HG02642 (cell line): Measurements from ENCODE around the gene SYNGR2.

Experiments
- ATAC-seq: cut with Tn5 transposase; IDR thresholded peaks from one replicate; pipeline ENCODE4 v1.9.1; 2021; ENCODE audit warnings: mild to moderate bottlenecking; ENCODE audit not compliant: unreplicated experiment, poor library complexity

The SYNGR2 gene, protein sequence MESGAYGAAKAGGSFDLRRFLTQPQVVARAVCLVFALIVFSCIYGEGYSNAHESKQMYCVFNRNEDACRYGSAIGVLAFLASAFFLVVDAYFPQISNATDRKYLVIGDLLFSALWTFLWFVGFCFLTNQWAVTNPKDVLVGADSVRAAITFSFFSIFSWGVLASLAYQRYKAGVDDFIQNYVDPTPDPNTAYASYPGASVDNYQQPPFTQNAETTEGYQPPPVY

DNA sequence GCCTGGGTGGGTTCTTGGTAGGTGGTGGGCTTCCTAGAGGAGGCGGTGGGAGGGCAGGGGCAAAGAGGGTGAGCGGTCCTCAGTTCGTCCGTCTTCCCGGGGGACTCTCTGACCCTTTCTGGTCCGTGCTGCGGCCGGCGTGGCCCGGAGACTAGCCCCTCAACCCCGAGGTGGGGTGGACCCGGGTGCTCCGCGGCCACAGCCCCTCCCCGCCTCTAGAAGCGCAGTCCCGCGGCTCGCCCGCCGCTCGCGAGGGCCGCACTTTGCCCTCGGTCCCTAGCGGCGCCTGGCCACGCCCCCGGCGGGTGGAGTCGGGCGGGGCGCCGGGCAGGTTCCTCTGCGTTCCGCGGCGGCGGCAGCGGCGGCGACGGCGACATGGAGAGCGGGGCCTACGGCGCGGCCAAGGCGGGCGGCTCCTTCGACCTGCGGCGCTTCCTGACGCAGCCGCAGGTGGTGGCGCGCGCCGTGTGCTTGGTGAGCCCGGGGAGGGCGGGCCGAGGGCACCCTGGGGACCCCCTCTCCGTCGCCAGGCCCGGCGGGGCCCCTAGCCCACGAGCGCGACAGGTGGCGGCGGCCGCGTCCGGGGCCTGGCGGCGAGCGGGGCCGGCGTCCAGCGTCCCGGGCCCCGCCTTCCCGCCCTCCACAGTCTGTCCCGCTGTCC lies at the start of gene SYNGR2:
SYNGR2 (plus strand) TSS at position 340 of the 661 bp plus-strand sequence; CDS start at position 376, 36 bp downstream.
- peak; percentile 52 for ATAC-seq

DNA sequence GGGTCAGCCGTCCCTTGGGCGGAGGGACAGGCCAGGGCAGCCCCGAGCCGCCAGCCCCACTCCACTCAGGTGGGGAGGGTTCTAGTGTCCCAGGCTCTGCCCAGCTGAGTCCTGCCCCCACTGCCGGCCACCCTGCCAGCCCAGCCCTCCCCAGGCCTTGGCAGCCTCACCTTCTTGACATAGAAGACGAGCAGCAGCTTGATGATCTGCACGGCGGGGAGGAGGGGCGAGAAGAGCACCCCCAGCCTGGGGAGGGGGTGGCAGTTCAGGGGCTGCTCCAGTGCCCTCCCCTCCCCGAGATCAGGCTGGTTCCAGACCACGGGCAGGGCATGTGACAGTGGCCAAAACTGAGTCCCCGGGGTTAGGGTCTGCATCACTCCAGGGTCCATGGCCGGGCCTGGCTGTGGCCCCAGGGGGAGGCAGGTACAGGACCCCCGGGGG lies 49.6 kb upstream of the SYNGR2 start:
- ATAC-seq, result no peak

DNA sequence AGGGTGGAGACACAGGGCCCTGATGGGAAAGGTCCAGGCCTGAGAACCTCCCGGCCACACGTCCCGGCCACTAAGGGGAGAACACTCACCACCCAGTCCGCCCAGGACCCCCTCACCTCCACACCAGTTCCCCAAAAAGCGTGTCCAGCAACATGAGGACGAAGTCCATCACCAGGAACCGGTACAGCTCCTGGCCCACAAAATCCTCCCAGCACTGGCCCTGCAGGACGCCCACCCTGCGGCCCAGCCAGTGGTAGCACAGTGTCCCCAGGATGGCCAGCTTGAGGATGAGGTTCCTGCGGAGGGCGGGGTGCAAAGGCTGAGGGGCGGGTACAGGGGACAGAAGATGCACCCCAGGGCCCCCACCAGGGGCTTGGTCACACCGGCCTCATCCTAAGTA lies 47.8 kb upstream of the SYNGR2 start:
- no peak for ATAC-seq

DNA sequence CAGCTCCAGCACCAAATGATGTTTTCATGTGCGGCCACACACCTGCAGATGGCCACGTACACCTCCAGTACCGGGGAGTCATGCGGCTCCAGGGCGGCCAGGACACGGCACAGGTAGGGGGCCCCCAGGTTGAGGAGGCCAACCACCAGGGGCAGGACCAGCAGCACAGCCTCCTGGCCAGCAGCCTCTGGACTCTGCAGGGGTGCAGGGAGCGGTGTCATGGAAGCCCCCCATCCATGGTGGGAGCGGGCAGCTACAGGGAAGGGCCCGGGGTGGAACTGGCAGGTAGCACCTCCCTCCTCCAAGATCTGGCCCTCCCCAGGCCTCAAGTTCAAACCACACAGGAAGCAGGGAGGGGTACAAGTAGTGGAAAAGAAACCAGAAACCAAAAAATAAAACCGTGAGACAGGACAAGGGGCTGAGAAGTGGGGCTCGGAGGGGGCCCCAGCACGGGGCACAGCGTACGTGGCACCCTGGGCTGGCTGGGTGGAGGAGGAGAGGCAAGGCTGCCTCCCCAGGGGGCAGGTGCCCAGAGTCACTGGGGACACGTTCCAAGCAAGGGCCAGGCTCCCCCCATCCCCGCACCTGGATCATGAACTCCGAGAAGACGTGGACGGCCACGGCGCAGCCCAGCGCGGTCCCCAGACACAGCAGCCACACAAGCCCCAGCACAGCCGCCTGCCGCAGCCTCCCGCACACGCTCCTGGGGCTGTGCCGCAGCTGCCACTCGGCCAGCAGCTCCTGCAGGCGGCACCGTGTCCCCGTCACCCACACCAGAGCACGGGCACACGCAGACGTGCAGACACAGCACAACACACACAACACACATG lies 47.2 kb upstream of the SYNGR2 start:
- ATAC-seq, result no peak

DNA sequence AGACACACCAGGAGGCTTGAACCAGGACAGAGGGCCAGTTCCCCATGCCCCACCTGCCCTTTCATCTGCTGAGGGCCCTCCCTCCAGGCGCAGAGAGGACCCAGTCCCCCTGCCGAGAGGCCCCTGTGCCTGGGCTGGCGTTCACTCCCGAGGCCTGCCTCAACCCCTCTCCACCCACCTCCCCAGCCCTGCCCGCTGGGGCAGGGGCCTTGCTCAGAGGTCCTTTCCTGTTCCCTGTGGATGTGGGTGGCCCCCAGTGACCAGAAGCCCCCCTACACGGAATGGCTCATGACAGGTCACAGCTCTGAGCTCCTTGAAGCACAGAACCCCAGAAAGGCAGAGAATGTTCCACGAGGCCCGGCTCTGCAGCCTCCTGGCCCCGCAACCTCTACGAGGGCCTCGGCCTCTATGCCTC lies 46.6 kb upstream of the SYNGR2 start:
- no peak for ATAC-seq

DNA sequence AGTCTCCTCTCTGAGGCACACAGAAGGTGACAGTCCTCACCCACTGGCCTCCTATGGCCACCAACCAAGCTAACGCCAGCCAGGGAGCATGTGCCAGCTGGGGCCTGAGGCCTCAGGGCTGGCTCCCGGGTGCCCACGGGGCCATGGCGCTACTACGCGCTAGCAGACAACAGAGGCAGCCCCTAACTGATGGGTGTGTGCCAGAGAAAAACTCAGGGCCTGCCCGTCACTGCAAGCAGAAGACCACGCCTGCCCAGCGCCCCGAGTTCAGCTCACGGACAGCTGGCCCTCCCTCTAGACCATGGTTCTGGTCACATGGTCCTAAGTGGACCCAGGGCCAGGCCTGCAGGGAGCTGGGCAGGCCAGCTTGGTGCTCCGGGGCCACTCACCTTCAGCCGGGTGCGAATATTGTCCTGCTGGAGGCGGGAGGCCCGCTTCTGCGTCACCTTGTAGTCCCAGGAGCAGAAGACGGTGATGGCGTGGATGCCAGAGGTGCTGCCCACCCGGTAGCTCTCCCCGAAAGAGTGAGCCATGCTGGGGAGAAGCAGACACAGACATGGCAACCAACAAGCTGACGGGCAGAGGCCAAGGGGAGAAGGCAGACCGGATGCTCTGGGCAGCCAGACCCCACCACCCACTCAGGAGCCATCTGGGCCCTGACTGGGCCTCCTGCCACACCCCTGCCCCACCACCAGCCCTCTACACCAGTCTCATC lies 46.0 kb upstream of the SYNGR2 start:
- ATAC-seq, result no peak

DNA sequence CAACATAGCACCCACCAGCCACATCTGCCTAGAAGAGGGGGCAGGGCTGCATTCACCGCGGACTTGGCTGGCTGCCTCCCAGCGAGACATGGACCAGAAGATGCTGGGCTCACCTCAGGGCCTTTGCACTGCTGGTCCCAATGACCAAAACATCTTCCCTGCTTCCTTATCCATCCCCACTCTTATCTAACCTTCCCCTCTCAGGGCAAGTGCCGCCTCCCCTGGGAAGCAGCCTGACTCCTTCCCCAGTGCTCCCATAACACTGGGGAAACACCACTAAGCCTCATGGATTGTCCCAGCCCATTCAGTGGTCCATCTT lies 45.5 kb upstream of the SYNGR2 start:
- ATAC-seq, result no peak

DNA sequence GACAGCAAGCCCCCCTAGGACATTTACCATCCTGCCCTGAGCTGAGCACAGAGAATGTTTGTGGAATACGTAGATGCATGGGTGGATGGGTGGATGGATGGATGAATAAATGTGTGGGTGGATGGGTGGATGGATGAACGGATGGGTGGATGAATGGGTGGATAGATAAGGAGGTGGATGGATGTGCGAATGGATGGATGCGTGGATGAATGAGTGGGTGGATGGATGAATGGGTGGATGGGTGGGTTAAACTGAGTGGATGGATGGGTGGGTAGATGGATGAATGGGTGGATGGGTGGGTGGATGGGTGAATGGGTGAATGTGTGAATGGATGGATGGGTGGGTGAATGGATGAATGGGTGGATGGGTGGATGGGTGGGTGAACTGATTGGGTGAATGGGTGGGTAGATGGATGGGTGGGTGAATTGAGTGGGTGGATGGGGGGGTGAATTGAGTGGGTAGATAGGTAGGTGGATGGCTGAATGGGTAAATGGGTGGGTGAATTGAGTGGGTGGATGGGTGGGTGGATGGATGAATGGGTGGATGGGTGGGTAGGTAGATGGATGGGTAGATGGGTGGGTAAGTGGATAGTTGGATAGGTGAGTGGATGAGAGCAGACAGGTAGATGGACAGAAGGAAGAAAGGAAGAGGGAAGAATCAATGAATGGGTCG lies 45.0 kb upstream of the SYNGR2 start:
- ATAC-seq, result no peak

DNA sequence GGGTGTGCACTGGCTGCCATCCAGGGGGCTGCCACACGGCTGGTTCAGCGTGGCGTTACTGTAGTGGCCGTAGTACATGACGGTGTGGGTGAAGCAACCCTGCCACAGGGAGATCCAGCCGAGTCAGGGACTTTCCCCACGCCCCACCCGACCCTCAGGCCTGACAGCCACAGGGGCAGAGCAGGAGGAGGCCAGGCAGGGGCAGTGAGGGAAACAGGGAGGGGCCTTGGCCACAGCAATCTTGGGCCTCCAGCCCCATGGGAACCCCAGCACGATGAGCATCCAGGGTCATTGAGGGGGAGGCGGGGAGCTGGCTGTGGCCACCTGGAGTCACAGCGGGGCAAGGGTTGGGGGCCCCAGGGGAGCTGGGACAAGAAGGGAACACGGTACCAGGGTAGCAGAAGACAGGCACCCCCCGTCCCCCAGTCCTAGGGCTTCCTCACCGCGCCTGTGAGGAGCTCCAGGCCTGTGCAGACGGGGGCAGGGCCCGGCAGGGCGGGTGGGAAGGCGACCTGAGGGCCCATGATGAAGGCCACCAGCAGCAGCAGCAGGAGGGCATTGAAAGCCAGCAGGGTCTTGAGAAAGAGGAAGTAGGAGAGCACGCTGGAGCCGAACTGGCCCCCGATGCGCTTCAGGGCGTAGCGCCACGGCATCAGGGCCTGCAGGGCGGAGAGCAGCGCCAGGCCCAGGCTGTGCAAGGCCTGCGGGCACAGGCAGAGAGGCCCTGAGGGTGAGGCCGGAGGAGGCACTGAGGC lies 44.1 kb upstream of the SYNGR2 start:
- ATAC-seq, result no peak

DNA sequence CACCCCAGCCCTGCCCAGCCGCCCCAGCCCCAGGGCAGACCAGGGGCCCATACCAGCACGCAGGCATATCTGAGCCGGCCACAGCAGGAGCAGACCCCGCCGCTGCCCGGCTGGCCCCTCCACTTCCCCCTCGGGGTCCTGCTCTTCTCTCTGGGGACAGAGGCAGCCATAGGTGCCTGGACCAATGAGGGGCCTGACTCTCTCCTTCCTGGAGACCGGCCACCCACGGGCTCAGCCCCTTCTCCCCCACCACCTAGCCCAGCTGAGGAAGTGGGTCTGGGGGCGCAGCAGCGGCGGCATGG lies 43.6 kb upstream of the SYNGR2 start:
- no peak for ATAC-seq

DNA sequence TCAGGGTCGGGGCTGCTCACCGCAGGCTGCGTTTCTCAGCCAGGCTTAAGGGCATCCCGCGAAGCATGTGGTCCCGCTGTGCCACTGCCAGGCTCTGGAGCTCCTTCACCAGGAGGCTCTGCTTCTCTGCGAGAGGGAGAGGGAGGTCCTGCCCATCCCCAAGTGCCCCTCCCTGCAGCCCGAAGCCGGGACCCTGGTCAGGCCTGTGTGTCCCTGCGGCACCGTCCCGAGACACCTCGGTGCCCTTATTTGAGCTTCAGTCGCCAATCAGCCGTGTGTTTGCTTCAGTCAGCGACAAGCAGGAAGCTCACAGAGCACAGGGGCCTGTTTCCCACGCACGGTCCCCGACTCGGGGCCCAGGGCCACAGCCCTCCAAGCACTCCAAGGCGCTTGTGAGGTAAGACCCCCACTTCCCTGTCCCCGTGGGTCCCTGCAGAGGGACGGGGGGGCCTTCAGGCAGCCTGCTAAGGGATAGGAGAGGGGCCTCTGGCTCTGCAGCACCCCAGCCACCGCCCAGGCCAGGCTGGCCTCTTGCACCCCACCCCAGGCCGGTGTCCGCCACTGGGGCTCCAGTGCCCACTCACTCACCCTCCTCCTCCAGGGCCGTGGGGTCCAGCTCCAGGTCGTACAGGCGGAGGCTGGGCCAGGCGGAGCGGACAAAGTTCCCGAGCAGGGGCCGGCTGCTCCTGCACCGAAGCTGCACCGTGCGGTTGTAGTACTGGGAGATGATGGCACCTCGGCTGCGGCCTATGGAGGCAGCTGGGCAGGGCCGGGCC lies 43.1 kb upstream of the SYNGR2 start:
- ATAC-seq, result no peak

DNA sequence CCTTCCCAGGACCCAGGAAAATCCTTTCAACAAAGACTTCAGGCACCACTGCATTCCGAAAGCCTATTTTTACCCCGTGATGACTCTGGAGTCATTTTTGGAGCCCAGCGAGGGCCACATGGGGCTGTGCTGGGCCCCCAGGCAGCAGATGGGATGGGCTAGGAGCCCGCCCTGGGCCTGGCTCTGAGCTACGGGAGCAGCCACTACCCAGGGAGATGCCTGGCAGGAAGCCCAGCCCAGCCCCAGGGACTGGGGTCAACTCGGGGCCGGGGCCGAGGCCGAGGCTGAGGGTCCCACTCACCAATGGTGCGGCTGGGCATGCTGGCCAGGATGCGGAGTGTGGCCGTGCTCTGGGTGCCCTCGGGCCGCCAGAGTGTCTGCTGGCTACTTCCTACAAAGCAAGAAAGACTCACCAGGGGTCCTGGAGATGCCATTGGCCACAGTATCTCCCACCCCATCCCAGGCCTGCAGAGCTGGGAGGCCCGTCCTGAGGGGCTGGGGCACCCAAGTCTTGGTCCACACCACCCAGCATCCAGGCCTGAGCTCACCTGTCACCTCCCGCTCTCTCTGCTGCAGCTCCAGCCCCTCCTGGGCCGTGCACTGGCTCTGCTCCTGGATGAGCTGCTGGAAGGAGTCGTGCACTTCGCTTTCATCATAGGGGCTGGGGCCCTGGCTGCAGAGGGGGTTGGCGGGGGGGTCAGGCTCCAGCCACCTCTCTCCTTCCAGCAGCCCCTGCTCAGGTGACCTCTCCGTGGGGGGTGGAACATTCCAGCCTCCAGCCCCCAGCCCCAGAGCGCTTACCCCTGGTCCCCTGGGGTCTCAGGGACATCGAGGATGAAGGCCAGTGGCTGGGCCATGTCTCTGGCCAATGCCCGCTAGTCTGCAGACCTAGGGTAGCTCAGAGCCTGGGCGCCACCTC lies 42.1 kb upstream of the SYNGR2 start:
- ATAC-seq, result no peak

DNA sequence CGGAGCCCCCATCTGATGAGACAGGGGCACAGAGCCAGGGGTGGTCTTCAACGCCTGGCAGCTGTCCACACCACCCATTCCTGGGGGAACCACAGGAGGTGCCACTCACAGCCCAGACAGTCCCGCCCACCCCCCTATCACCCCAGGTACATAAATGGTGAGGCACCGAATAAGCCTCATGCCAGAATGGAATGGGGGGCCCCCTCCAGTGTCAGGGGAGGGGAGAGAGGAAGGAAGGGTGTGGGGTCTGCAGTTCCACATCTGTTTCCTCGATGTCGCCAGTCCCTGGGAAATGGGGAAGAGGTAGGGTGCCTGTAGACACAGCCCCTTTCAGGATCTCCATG lies 41.5 kb upstream of the SYNGR2 start:
- no peak for ATAC-seq

DNA sequence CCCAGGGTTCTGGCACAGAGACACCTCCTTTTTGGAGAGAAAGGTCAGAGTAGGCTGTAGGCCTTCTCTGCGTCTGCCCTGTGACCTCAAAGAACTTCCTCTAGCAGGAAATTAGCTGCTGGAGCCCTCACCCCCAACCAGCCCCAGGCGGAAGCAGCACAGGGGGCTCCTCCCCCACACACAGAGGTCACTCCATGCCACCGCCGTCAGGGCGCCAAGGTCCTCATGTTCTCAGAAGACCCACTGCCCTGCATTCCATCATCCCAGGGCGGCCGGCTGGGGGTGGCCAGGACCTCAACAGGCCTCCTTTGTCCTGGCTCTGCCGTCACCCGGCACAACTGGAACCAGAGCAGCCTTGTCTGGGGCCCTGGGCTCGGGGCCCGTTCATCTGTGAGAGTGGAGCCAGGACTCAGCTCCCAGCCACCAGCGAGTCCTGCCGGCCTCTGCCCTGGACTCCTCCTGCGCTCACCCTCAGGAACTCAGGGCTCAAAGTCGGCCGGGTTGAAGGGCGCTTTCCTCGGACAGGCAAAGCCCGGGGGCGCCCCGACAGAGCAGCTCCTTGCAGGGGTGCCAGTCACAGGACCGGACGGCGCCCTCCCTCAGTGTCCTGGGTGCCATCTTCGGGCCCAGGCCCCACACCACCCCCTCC lies 41.0 kb upstream of the SYNGR2 start:
- no peak for ATAC-seq

DNA sequence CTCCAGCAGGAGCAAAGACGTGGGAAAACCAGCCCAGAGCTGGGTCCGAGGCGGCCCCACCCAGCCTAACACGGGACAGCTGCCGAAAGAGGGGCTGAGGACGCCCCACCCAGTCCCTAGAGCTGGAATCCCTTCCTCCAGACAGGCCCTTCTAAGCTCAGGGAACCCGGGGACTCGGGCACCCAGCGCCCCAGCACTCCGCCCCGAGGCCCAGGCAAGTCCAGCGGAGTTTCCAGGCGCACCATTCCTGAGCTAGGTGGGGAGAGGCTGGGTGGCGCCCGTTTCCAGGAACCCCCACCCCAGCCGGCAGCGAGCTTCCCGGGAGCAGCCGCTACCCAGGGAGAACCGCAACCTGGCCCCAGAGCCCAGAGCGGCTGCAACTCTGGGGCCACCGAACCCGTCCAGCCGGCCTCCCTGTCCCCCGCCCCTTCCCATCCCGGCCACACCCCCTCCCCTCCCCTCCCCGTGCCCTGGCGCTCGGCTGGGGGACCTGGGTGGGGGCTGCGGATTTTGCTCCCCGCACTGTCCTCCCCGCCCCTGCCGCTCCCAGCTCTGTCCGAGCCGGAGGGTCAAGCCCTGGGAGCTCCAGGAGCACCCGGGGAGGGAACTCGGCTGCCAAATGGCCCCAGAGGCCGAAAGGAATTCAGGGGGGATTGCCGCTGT lies 40.4 kb upstream of the SYNGR2 start:
- no peak for ATAC-seq

DNA sequence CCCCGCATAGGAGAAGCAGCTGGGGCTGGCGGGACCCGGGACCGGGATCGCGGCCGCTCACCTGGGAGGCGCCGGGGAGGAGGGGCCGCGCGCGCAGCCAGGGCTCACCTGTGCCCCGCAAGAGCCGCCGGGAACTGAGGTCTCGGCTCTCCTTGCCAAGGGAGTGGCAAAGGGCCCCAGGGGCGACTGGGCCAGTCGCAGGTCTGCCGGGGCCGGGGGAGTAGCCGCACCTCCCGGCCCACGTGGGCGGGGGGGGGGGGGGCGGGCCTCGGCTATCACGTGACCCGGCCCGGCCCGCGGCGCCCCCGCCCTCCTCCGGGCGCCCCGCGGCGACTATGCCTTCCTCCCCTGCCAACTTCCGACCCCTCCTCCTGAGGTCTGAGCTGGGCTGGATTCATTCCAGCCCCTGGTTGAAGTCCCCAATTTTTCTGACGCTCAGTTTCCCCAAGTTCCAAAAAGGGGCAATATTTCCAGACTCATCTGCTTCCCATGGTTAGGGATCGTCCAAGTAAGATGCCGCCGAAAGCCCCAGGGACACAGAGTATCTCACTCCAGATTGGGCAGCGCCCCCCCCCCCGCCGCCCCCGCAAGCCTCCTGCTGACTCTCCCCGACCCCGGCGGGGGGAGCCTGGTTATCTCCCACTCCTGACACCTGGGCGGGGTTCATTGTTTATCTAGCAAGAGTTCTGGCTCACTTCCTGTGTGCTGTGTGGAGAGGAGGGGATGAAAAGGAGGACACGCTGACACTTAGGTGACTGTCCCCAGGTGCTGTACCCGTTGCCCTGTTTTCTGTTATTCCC lies 39.6 kb upstream of the SYNGR2 start, which contains the start of gene TMC6:
TMC6 (minus strand) TSS at position 205 of the 800 bp plus-strand sequence. CDS start 1,923 bp downstream, outside the sequence.
- peak; percentile 26 for ATAC-seq
